Neuronal stem cell (in vitro differentiated cells): ENCODE results near the gene NUDT3.

Experiments
- DNase-seq: peaks from one replicate; pipeline ENCODE4 v3.0.0-alpha.2; 2013; ENCODE audit warnings: low spot score
- H2AFZ ChIP-seq: one replicate; pipeline ENCODE4 v1.6.1; 2013; ENCODE audit warnings: mild to moderate bottlenecking, low read length, inconsistent platforms
- H2AK5ac ChIP-seq: 2 replicates; pipeline ENCODE4 v1.6.1; 2013; ENCODE audit warnings: low read depth, mild to moderate bottlenecking, inconsistent platforms, low read length, moderate library complexity, mixed read lengths
- H2BK120ac ChIP-seq: 2 replicates; pipeline ENCODE4 v1.6.1; 2013; ENCODE audit warnings: low read depth, mild to moderate bottlenecking, inconsistent platforms, low read length, moderate library complexity, mixed read lengths
- H2BK12ac ChIP-seq: one replicate; pipeline ENCODE4 v1.6.1; 2013; ENCODE audit warnings: low read length, inconsistent platforms
- H2BK15ac ChIP-seq: 2 replicates; pipeline ENCODE4 v1.6.1; 2013; ENCODE audit warnings: mild to moderate bottlenecking, low read length, inconsistent platforms, mixed read lengths
- H2BK5ac ChIP-seq: one replicate; pipeline ENCODE4 v1.6.1; 2013; ENCODE audit warnings: inconsistent platforms, mild to moderate bottlenecking, low read length, moderate library complexity
- H3K14ac ChIP-seq: one replicate; pipeline ENCODE4 v1.6.1; 2013; ENCODE audit warnings: low read length, inconsistent platforms
- H3K18ac ChIP-seq: 2 replicates; pipeline ENCODE4 v1.6.1; 2013; ENCODE audit warnings: low read length, inconsistent platforms
- H3K23ac ChIP-seq: 2 replicates; pipeline ENCODE4 v1.6.1; 2013; ENCODE audit warnings: low read depth, mild to moderate bottlenecking, mixed read lengths, low read length, inconsistent platforms; ENCODE audit not compliant: poor library complexity
- H3K27ac ChIP-seq: replicated peaks from 3 replicates; pipeline ENCODE4 v1.5.1; 2013; ENCODE audit warnings: low read length, inconsistent platforms
- H3K27me3 ChIP-seq, 3 experiments: 2 replicates each; pipeline ENCODE4 v1.6.1; 2013; ENCODE audit warnings: low read length in 3 of 3, mild to moderate bottlenecking in 2 of 3, inconsistent platforms in 1 of 3, low read depth in 1 of 3, mixed read lengths in 1 of 3, moderate library complexity in 1 of 3; ENCODE audit not compliant: control insufficient read depth in 3 of 3, insufficient read depth in 3 of 3
- H3K36me3 ChIP-seq, 2 donors: replicated peaks in 1 of 2; 2 replicates each; pipeline ENCODE4 v1.6.1; 2013; ENCODE audit warnings: low read length in 2 of 2; ENCODE audit not compliant: control insufficient read depth in 2 of 2, insufficient read depth in 2 of 2
- H3K4ac ChIP-seq: 2 replicates; pipeline ENCODE4 v1.6.1; 2013; ENCODE audit warnings: inconsistent platforms, mild to moderate bottlenecking, low read length, moderate library complexity
- H3K4me1 ChIP-seq, 2 donors: 1 replicate in 1 of 2; 2 replicates in 1 of 2; pipeline ENCODE4 v1.6.1; 2013; ENCODE audit warnings: low read length in 2 of 2, low read depth in 1 of 2; ENCODE audit not compliant: control insufficient read depth in 2 of 2, insufficient read depth in 1 of 2
- H3K4me2 ChIP-seq: one replicate; pipeline ENCODE4 v1.6.1; 2013; ENCODE audit warnings: mild to moderate bottlenecking, low read length, inconsistent platforms; ENCODE audit not compliant: insufficient read depth, poor library complexity, severe bottlenecking
- H3K4me3 ChIP-seq, 2 donors: 2 replicates each; pipeline ENCODE4 v1.5.1; 2013; ENCODE audit warnings: low read length in 2 of 2, mild to moderate bottlenecking in 2 of 2, inconsistent platforms in 1 of 2, moderate library complexity in 1 of 2
- H3K79me1 ChIP-seq: one replicate; pipeline ENCODE4 v1.6.1; 2013; ENCODE audit warnings: low read depth, mild to moderate bottlenecking, inconsistent platforms, low read length, moderate library complexity
- H3K9ac ChIP-seq: one replicate; pipeline ENCODE4 v1.6.1; 2013; ENCODE audit warnings: mild to moderate bottlenecking, low read depth, low read length, inconsistent platforms; ENCODE audit not compliant: poor library complexity
- H3K9me3 ChIP-seq, 2 donors: replicated peaks in 1 of 2; 2 replicates each; pipeline versions ENCODE3 to v1.6.1; 2013; ENCODE audit warnings: low read length in 2 of 2, mild to moderate bottlenecking in 2 of 2, inconsistent platforms in 1 of 2, low read depth in 1 of 2, mixed read lengths in 1 of 2, moderate library complexity in 1 of 2; ENCODE audit not compliant: control insufficient read depth in 2 of 2, insufficient read depth in 1 of 2
- H4K8ac ChIP-seq: one replicate; pipeline ENCODE4 v1.6.1; 2013; ENCODE audit warnings: low read depth, mild to moderate bottlenecking, inconsistent platforms, low read length, moderate library complexity
- H4K91ac ChIP-seq: one replicate; pipeline ENCODE4 v1.6.1; 2013; ENCODE audit warnings: low read length, low read depth, mild to moderate bottlenecking, inconsistent platforms; ENCODE audit not compliant: poor library complexity
- WGBS, 2 donors: extraction: QIAGEN DNeasy Blood & Tissue Kit; methylation state at CpG; one replicate each; pipeline ENCODE4 v1.1.7; 2013; ENCODE audit warnings: missing lambda C conversion rate in 2 of 2, mixed read lengths in 1 of 2; ENCODE audit not compliant: insufficient read length in 2 of 2, insufficient replicate concordance in 1 of 2; ENCODE audit errors: extremely low coverage in 2 of 2; 5-methylcytosine and 5-hydroxymethylcytosine counted together

Gene NUDT3

GRCh38 chr6:34416877-34417371 is 24.5 kb upstream of the NUDT3 start:
- Histone ChIP-seq H3K4me1 (no peaks in the 10 kb centered on the region), H3K9ac (no peak overlapping the region), H3K36me3 (peaks cover 47 to 87% of the 10 kb centered on the region in 2 donors), H2BK5ac (no peak overlapping the region), H3K4ac (no peak overlapping the region), H2AK5ac (no peak overlapping the region), H3K23ac (no peak overlapping the region), H2AFZ (no peak overlapping the region), H4K91ac (no peak overlapping the region), H3K27me3 (no peaks in the 10 kb centered on the region), H3K27ac (no peak overlapping the region), H3K14ac (no peak overlapping the region), H4K8ac (no peak overlapping the region), H3K18ac (no peak overlapping the region), H2BK15ac (no peak overlapping the region), H3K9me3 (peaks cover 0 to 2% of the 10 kb centered on the region in 2 donors), H2BK120ac (no peak overlapping the region), H3K4me3 (no peak overlapping the region), H3K79me1 (no peaks in the 10 kb centered on the region), H2BK12ac (no peak overlapping the region), H3K4me2 (no peak overlapping the region)
- WGBS, 2 donors: no CpG with 5 or more reads among the region's 7 CpGs
- no peak for DNase-seq

- Histone ChIP-seq H2AK5ac (no peak overlapping the region), H3K79me1 (no peaks in the 10 kb centered on the region), H3K18ac (no peak overlapping the region), H3K27ac (no peak overlapping the region), H3K14ac (no peak overlapping the region), H3K4me2 (no peak overlapping the region), H2BK120ac (no peak overlapping the region), H3K4me1 (no peaks in the 10 kb centered on the region), H3K4ac (no peak overlapping the region), H2BK12ac (no peak overlapping the region), H3K27me3 (no peaks in the 10 kb centered on the region), H4K91ac (no peak overlapping the region), H2BK15ac (no peak overlapping the region), H2BK5ac (no peak overlapping the region), H4K8ac (no peak overlapping the region), H2AFZ (no peak overlapping the region), H3K4me3 (no peak overlapping the region), H3K23ac (no peak overlapping the region), H3K36me3 (peaks cover 40 to 70% of the 10 kb centered on the region in 2 donors), H3K9ac (no peak overlapping the region), H3K9me3 (peaks cover 0 to 2% of the 10 kb centered on the region in 2 donors)
- DNase-seq: no peak
- no CpG with 5 or more reads among the region's 11 CpGs for WGBS, 2 donors
These were observed 22.8 kb upstream of the NUDT3 start for GRCh38 chr6:34414999-34415858.

DNA sequence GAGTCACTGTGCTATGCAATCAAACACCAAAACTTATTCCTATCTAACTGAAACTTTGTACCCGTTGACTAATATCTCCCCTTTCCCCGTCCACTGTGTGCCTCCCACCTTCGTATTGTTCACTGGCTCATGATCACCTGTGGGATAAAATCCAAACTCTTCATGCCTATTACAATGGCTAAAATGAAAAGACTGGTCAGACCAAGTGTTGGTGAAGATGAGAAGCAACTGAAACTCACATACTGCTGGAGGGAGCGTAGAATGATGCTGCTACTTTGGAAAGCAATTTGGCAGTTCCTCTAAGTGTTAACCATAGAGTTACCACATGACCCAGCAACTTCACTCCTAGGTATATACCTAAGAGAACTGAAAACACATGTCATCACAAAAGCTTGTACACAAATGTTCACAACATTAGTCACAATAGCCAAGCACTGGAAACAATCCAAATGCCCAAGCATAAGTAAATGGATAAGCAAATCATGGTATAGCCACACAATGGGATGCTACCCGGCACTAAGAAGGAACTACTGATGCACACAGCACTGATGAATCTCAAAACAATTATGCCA is 20.3 kb upstream of the NUDT3 start:
- H3K9ac ChIP-seq: no peak overlapping the region
- H3K23ac ChIP-seq: no peak overlapping the region
- DNase-seq: no peak
- no peak overlapping the region for H2BK15ac ChIP-seq
- peaks cover 29 to 46% of the 10 kb centered on the region in 2 donors for H3K36me3 ChIP-seq
- H3K14ac ChIP-seq: no peak overlapping the region
- H3K4ac ChIP-seq: no peak overlapping the region
- peaks cover 0 to 2% of the 10 kb centered on the region in 2 donors for H3K9me3 ChIP-seq
- no CpG with 5 or more reads among the region's 5 CpGs for WGBS, 2 donors
- no peak overlapping the region for H2BK5ac ChIP-seq
- H3K4me3 ChIP-seq: no peak overlapping the region
- no peaks in the 10 kb centered on the region for H3K79me1 ChIP-seq
- H3K27ac ChIP-seq: no peak overlapping the region
- H2BK120ac ChIP-seq: no peak overlapping the region
- no peaks in the 10 kb centered on the region for H3K27me3 ChIP-seq
- H4K91ac ChIP-seq: no peak overlapping the region
- no peak overlapping the region for H2AK5ac ChIP-seq
- H2BK12ac ChIP-seq: no peak overlapping the region
- no peak overlapping the region for H4K8ac ChIP-seq
- no peak overlapping the region for H3K4me2 ChIP-seq
- H2AFZ ChIP-seq: no peak overlapping the region
- H3K4me1 ChIP-seq: no peaks in the 10 kb centered on the region
- H3K18ac ChIP-seq: no peak overlapping the region

GRCh38 chr6:34412016-34412415 is 19.5 kb upstream of the NUDT3 start:
- Histone ChIP-seq H3K27me3 (no peaks in the 10 kb centered on the region), H3K79me1 (no peaks in the 10 kb centered on the region), H2BK5ac (no peak overlapping the region), H2BK12ac (no peak overlapping the region), H3K23ac (no peak overlapping the region), H3K4ac (no peak overlapping the region), H4K8ac (no peak overlapping the region), H2AK5ac (no peak overlapping the region), H4K91ac (no peak overlapping the region), H3K18ac (no peak overlapping the region), H3K36me3 (peaks cover 22 to 39% of the 10 kb centered on the region in 2 donors), H3K9me3 (peaks cover 0 to 2% of the 10 kb centered on the region in 2 donors), H3K4me3 (no peak overlapping the region), H2BK15ac (no peak overlapping the region), H3K27ac (no peak overlapping the region), H3K14ac (no peak overlapping the region), H3K9ac (no peak overlapping the region), H2AFZ (no peak overlapping the region), H3K4me2 (no peak overlapping the region), H3K4me1 (no peaks in the 10 kb centered on the region), H2BK120ac (no peak overlapping the region)
- no CpG with 5 or more reads among the region's 5 CpGs for WGBS, 2 donors
- DNase-seq: no peak
